PC-9 (cell line): ENCODE results near the gene ZSCAN10. TPM values are rescaled to one million over a fixed set of nuclear protein-coding genes. Genes with fewer than 3 reads are reported as not detected.

Experiments
- BruUV-seq: library from RNA; stranded (reverse); fragments of 400-500 nt; replicated peaks from 2 replicates; lab custom pipeline; 2021; lab: Mats Ljungman, UMichigan
- CTCF ChIA-PET: fragments of 300-600 bp; sonication (Branson Sonifier 250); formaldehyde crosslinking; loops from one replicate; lab custom pipeline; 2022; ENCODE audit warnings: antibody characterized with exemption; lab: Charles Lee
- POLR2A ChIA-PET: fragments of 300-600 bp; sonication (Branson Sonifier 250); formaldehyde crosslinking; loops from one replicate; lab custom pipeline; 2022; ENCODE audit warnings: antibody characterized with exemption; ENCODE audit not compliant: unreplicated experiment; lab: Charles Lee
- DNase-seq, 2 experiments: peaks; one replicate each; pipeline versions ENCODE4 v3.0.0 to v3.0.0-alpha.2; 2015 to 2022; ENCODE audit warnings: mixed read lengths in 1 of 2
- H2AFZ ChIP-seq: fragments of 200-600 bp; sonication (generic); 2 replicates; pipeline ENCODE4 v1.8.1; 2017; ENCODE audit warnings: antibody characterized with exemption
- H3F3A ChIP-seq: fragments of 200-600 bp; sonication (generic); 2 replicates; pipeline ENCODE4 v1.8.1; 2017; ENCODE audit warnings: antibody characterized with exemption, mild to moderate bottlenecking, low read depth; ENCODE audit not compliant: insufficient read depth
- H3K27ac ChIP-seq: fragments of 200-600 bp; sonication (generic); 2 replicates; pipeline ENCODE4 v1.6.1; 2016; ENCODE audit warnings: mixed run types
- H3K27me3 ChIP-seq: fragments of 200-600 bp; sonication (generic); 2 replicates; pipeline ENCODE4 v1.6.1; 2016; ENCODE audit warnings: low read depth, mixed run types; ENCODE audit not compliant: insufficient read depth
- H3K36me3 ChIP-seq: fragments of 200-600 bp; sonication (generic); 2 replicates; pipeline ENCODE4 v1.6.1; 2016; ENCODE audit warnings: low read depth, mixed run types
- H3K4me1 ChIP-seq: fragments of 200-600 bp; sonication (generic); replicated peaks from 2 replicates; pipeline ENCODE4 v1.6.1; 2016; ENCODE audit warnings: mixed run types; ENCODE audit not compliant: insufficient read depth
- H3K4me2 ChIP-seq: fragments of 200-600 bp; sonication (generic); 2 replicates; pipeline ENCODE4 v1.6.1; 2017; ENCODE audit warnings: mixed run types
- H3K4me3 ChIP-seq: fragments of 200-600 bp; sonication (generic); 2 replicates; pipeline ENCODE4 v1.6.1; 2016; ENCODE audit warnings: mixed run types
- H3K79me2 ChIP-seq: fragments of 200-600 bp; sonication (generic); 2 replicates; pipeline ENCODE4 v1.6.1; 2017; ENCODE audit warnings: low read depth, mixed run types
- H3K9me2 ChIP-seq: fragments of 200-600 bp; sonication (generic); 2 replicates; pipeline ENCODE4 v1.8.1; 2017; ENCODE audit warnings: mild to moderate bottlenecking; ENCODE audit not compliant: insufficient read depth
- H3K9me3 ChIP-seq: fragments of 200-600 bp; sonication (generic); 2 replicates; pipeline ENCODE4 v1.8.1; 2016; ENCODE audit warnings: low read depth; ENCODE audit not compliant: insufficient read depth
- H4K20me1 ChIP-seq: fragments of 200-600 bp; sonication (generic); 2 replicates; pipeline ENCODE4 v1.8.1; 2017; ENCODE audit not compliant: insufficient read depth
- EZH2 ChIP-seq: fragments of 200-600 bp; sonication (generic); IDR thresholded peaks from 2 replicates; pipeline ENCODE4 v1.8.0; 2017; ENCODE audit warnings: antibody characterized with exemption, low read depth
- intact Hi-C: fragments of 100-400 bp; cut with micrococcal nuclease; formaldehyde crosslinking; loops from one replicate; pipeline ENCODE4 v1.10.0; 2022; ENCODE audit not compliant: unreplicated experiment
- total RNA-seq: library from RNA; stranded (reverse); gene quantifications from 2 replicates; pipeline ENCODE4 v1.2.3, GENCODE V29; 2021

The ZSCAN10 gene
- total RNA-seq, 1 experiment from 2014 or later: not detected

GRCh38 chr16:3038896-3039295, 60.2 kb downstream of the ZSCAN10 start:
- CTCF ChIA-PET: no interaction called here
- Histone ChIP-seq H4K20me1 (no peaks in the 10 kb centered on the region), H3K9me3 (no peaks in the 10 kb centered on the region), H3K27ac (no peak overlapping the region), H3K4me3 (no peak overlapping the region), H3K36me3 (0 out of 2 replicates have a peak, but pooled peaks cover 3% of the 10 kb centered on the region), H3K4me2 (peak overlapping the region; percentile 87), H3K79me2 (peaks cover 17% of the 10 kb centered on the region), H3F3A (peaks cover 27% of the 10 kb centered on the region; the same call in 1 of the 2 replicates), H2AFZ (no peak overlapping the region), H3K27me3 (no peaks in the 10 kb centered on the region), H3K4me1 (peaks cover 30% of the 10 kb centered on the region), H3K9me2 (no peaks in the 10 kb centered on the region)
- intact Hi-C loops: no loop called here
- DNase-seq: no peak
- POLR2A ChIA-PET: interaction anchor here (0.7 kb wide), 1 partner anchor 21 kb away, joined by 4 read pairs; no protein-coding TSS in a partner anchor
- no peak for TF ChIP-seq EZH2
- BruUV-seq: no TSS peak

Other genes starting within 250 kb of the ZSCAN10 start
- gene PRSS22, start 241.1 kb downstream of the ZSCAN10 start, total RNA-seq: 98.2 and 99.7 TPM in 2 replicates
- 41.5 and 50.1 TPM in 2 replicates for gene FLYWCH2, start 216.1 kb downstream of the ZSCAN10 start, total RNA-seq
- gene FLYWCH1, start 187.4 kb downstream of the ZSCAN10 start, total RNA-seq: 79.9 and 84.8 TPM in 2 replicates
- 8.4 and 16.2 TPM in 2 replicates for gene KREMEN2, start 135.0 kb downstream of the ZSCAN10 start, total RNA-seq
- 33.6 and 40.7 TPM in 2 replicates for gene PAQR4, start 129.9 kb downstream of the ZSCAN10 start, total RNA-seq
- 105 and 112 TPM in 2 replicates for gene PKMYT1, start 118.8 kb downstream of the ZSCAN10 start, total RNA-seq
- 14.3 and 16.4 TPM in 2 replicates for gene CLDN9, start 86.4 kb downstream of the ZSCAN10 start, total RNA-seq
- 0.26 and 0.38 TPM in 2 replicates for gene CLDN6, start 81.1 kb downstream of the ZSCAN10 start, total RNA-seq
- gene TNFRSF12A, start 78.9 kb downstream of the ZSCAN10 start, total RNA-seq: 226 and 242 TPM in 2 replicates
- 118 and 186 TPM in 2 replicates for gene HCFC1R1, start 75.4 kb downstream of the ZSCAN10 start, total RNA-seq
- gene THOC6, start 75.3 kb downstream of the ZSCAN10 start, total RNA-seq: 69.9 and 109 TPM in 2 replicates
- 57.9 and 68.7 TPM in 2 replicates for gene BICDL2, start 62.4 kb downstream of the ZSCAN10 start, total RNA-seq
- gene MMP25, start 52.7 kb downstream of the ZSCAN10 start, total RNA-seq: 0.28 and 0.83 TPM in 2 replicates
- 1.5 and 2.2 TPM in 2 replicates for gene IL32, start 33.7 kb downstream of the ZSCAN10 start, total RNA-seq
- 17.4 and 18.0 TPM in 2 replicates for gene ZNF205, start 13.3 kb upstream of the ZSCAN10 start, total RNA-seq
- 15.9 and 17.7 TPM in 2 replicates for gene ZNF213, start 35.7 kb upstream of the ZSCAN10 start, total RNA-seq
- 1.2 and 1.4 TPM in 2 replicates for gene OR1F1, start 88.9 kb upstream of the ZSCAN10 start, total RNA-seq
- 12.1 and 13.2 TPM in 2 replicates for gene ZNF200, start 135.9 kb upstream of the ZSCAN10 start, total RNA-seq
- not detected in 2 replicates for gene MEFV, start 157.3 kb upstream of the ZSCAN10 start, total RNA-seq
- gene ZNF263, start 184.2 kb upstream of the ZSCAN10 start, total RNA-seq: 36.8 and 49.8 TPM in 2 replicates
- 8.7 and 10.9 TPM in 2 replicates for gene TIGD7, start 206.1 kb upstream of the ZSCAN10 start, total RNA-seq
- gene ZNF75A, start 206.2 kb upstream of the ZSCAN10 start, total RNA-seq: 32.2 and 35.2 TPM in 2 replicates